ENCODE results near the gene ARSG. TPM values are rescaled to one million over a fixed set of nuclear protein-coding genes. Genes with fewer than 3 reads are reported as not detected.
"Not testable (repeated sequence)": the region's sequence is repeated elsewhere in the genome, so short reads cannot be mapped to it uniquely, and the experiment has no call there.

Gene ARSG
- total and polyA plus RNA-seq, 2 of the 8 experiments (the other 6 are each of a cell fraction or from before 2014, with no cell fraction given) = 3.3 to 4.0 TPM

- ChIA-PET CTCF (ENCODE audit: partially characterized antibody) (interaction anchor here (1.2 to 1.3 kb wide), 2 partner anchors 13 to 122 kb away, joined by 3 to 5 read pairs; no protein-coding TSS in a partner anchor), POLR2A (ENCODE audit: partially characterized antibody) (interaction anchor here (0.7 kb wide), 1 partner anchor 9 kb away, joined by 7 read pairs; no protein-coding TSS in a partner anchor)
- not testable (repeated sequence) for H3K36me3 ChIP-seq (ENCODE audit: control insufficient read depth in 2 of 4, insufficient read depth in 4 of 4, low read length in 3 of 4); FAIRE-seq; H3K23ac ChIP-seq (ENCODE audit: insufficient read length); H3K27ac ChIP-seq (ENCODE audit: low read depth, low read length); H3K4me3 ChIP-seq (ENCODE audit: extremely low read depth in 1 of 4, insufficient read depth in 2 of 4, low read depth in 3 of 4, low read length in 4 of 4); H3K9ac ChIP-seq (replicated peaks in 1 of 4; ENCODE audit: extremely low read depth in 1 of 4, low read depth in 3 of 4, low read length in 3 of 4); H4K8ac ChIP-seq (ENCODE audit: extremely low read depth, insufficient read depth, low read length); H3K23me2 ChIP-seq (ENCODE audit: low read depth, low read length); H4K91ac ChIP-seq (replicated peaks; ENCODE audit: insufficient read length, low read length); DNase-seq (ENCODE audit: low read depth in 1 of 2, low spot score in 2 of 2); H3K18ac ChIP-seq (ENCODE audit: extremely low read depth, low read length); H4K20me1 ChIP-seq (replicated peaks in 1 of 2; ENCODE audit: control insufficient read depth in 1 of 2, insufficient read depth in 2 of 2, low read length in 2 of 2); H3K27me3 ChIP-seq (replicated peaks in 1 of 4; ENCODE audit: control insufficient read depth in 3 of 4, extremely low read depth in 1 of 4, insufficient read depth in 3 of 4, low read length in 3 of 4); H2BK120ac ChIP-seq (replicated peaks; ENCODE audit: low read depth, low read length); H3K56ac ChIP-seq (replicated peaks; ENCODE audit: insufficient read length, low read depth, low read length); H2BK20ac ChIP-seq (ENCODE audit: low read length); H3K4me1 ChIP-seq (replicated peaks in 1 of 4; ENCODE audit: control insufficient read depth in 3 of 4, insufficient read depth in 4 of 4, low read length in 3 of 4); H2AK5ac ChIP-seq (ENCODE audit: low read depth, low read length); H3K79me1 ChIP-seq (ENCODE audit: low read depth, low read length); H3K79me2 ChIP-seq (ENCODE audit: control insufficient read depth in 1 of 2, insufficient read depth in 2 of 2, low read length in 2 of 2); H3K14ac ChIP-seq (ENCODE audit: insufficient read length); H2BK12ac ChIP-seq (ENCODE audit: low read depth, low read length); H3K4ac ChIP-seq (replicated peaks; ENCODE audit: insufficient read length, low read depth, low read length); H2BK15ac ChIP-seq (ENCODE audit: low read length); H2AFZ ChIP-seq (ENCODE audit: low read length); H3K4me2 ChIP-seq (ENCODE audit: insufficient read depth in 1 of 2, low read depth in 2 of 2, low read length in 2 of 2); H3K9me3 ChIP-seq (ENCODE audit: insufficient read depth in 2 of 2, low read depth in 1 of 2, low read length in 1 of 2); H2BK5ac ChIP-seq (ENCODE audit: low read depth, low read length); H4K5ac ChIP-seq (ENCODE audit: insufficient read length, low read depth, low read length)
- WGBS, 2 experiments (ENCODE audit: extremely low coverage in 1 of 2, insufficient coverage in 1 of 2, insufficient read length in 1 of 2, insufficient replicate concordance in 2 of 2, low coverage in 1 of 2, low lambda C conversion rate in 2 of 2, missing lambda C conversion rate in 1 of 2) = 79% methylated on average over 3 of the region's 3 CpGs; no CpG with 5 or more reads in 1 of the 2 experiments
These were observed 15.0 kb upstream of the ARSG start for GRCh38 chr17:68276339-68276738.

All from H1 (cell line).